ENCODE results near the gene RHBDL3. TPM values are rescaled to one million over a fixed set of nuclear protein-coding genes. Genes with fewer than 3 reads are reported as not detected.
A peak's percentile ranks its signal among the peaks of the same experiment; 100 is the strongest.
"Not testable (repeated sequence)": the region's sequence is repeated elsewhere in the genome, so short reads cannot be mapped to it uniquely, and the experiment has no call there.

The RHBDL3 gene
- not detected in 2 replicates for total RNA-seq (2014; rRNA removed; shearing (Covaris generic))

GRCh38 chr17:32265192-32265923, at the start of gene RHBDL3:
Gene RHBDL3, plus strand, starts transcription at chr17:32265832. Its CDS starts 358 bp downstream, at chr17:32266190.
- no peak for DNase-seq (ENCODE audit: low spot score)

GRCh38 chr17:32222621-32223020, 43.0 kb upstream of the RHBDL3 start:
- DNase-seq (ENCODE audit: low spot score), result no peak

GRCh38 chr17:32223703-32224102, 41.9 kb upstream of the RHBDL3 start:
- DNase-seq (ENCODE audit: low spot score), result no peak

GRCh38 chr17:32226886-32227285, 38.7 kb upstream of the RHBDL3 start:
- DNase-seq (ENCODE audit: low spot score), result no peak

GRCh38 chr17:32227910-32228309, 37.7 kb upstream of the RHBDL3 start:
- no peak for DNase-seq (ENCODE audit: low spot score)

GRCh38 chr17:32235588-32235987, 30.0 kb upstream of the RHBDL3 start:
- DNase-seq (ENCODE audit: low spot score), result no peak

GRCh38 chr17:32239456-32239855, 26.2 kb upstream of the RHBDL3 start:
- DNase-seq (ENCODE audit: low spot score), result no peak

- peak; percentile 16 for DNase-seq (ENCODE audit: low spot score)
Observed at GRCh38 chr17:32240750-32241149, 24.9 kb upstream of the RHBDL3 start.

- DNase-seq (ENCODE audit: low spot score), result no peak
Observed at GRCh38 chr17:32241640-32242039, 24.0 kb upstream of the RHBDL3 start.

GRCh38 chr17:32249475-32249874, 16.2 kb upstream of the RHBDL3 start:
- DNase-seq (ENCODE audit: low spot score), result no peak

GRCh38 chr17:32253117-32253611, 12.5 kb upstream of the RHBDL3 start:
- peak; percentile 94 for DNase-seq (ENCODE audit: low spot score)

GRCh38 chr17:32256012-32256700, 9.5 kb upstream of the RHBDL3 start:
- no peak for DNase-seq (ENCODE audit: low spot score)

GRCh38 chr17:32256701-32257019, 9.0 kb upstream of the RHBDL3 start:
- no peak for DNase-seq (ENCODE audit: low spot score)

- no peak for DNase-seq (ENCODE audit: low spot score)
Observed at GRCh38 chr17:32258383-32259140, 7.1 kb upstream of the RHBDL3 start.

GRCh38 chr17:32259586-32259985, 6.0 kb upstream of the RHBDL3 start:
- no peak for DNase-seq (ENCODE audit: low spot score)

- no peak for DNase-seq (ENCODE audit: low spot score)
Observed at GRCh38 chr17:32261417-32261736, 4.3 kb upstream of the RHBDL3 start.

- no peak for DNase-seq (ENCODE audit: low spot score)
Observed at GRCh38 chr17:32261936-32262510, 3.6 kb upstream of the RHBDL3 start.

GRCh38 chr17:32263515-32263914, 2.1 kb upstream of the RHBDL3 start:
- DNase-seq (ENCODE audit: low spot score), result not testable (repeated sequence)

- no peak for DNase-seq (ENCODE audit: low spot score)
Observed at GRCh38 chr17:32264140-32264799, 1.4 kb upstream of the RHBDL3 start.

GRCh38 chr17:32264823-32265191, 825 bp upstream of the RHBDL3 start:
- DNase-seq (ENCODE audit: low spot score), result no peak

GRCh38 chr17:32266051-32266388, 388 bp downstream of the RHBDL3 start:
- DNase-seq (ENCODE audit: low spot score), result no peak

Data from HT-29 (cell line).